ENCODE results near the gene FNDC8.
"Not testable (repeated sequence)": the region's sequence is repeated elsewhere in the genome, so short reads cannot be mapped to it uniquely, and the experiment has no call there.

FNDC8 gene

GRCh38 chr17:35121315-35121714 is at the start of gene FNDC8:
FNDC8 (plus strand) TSS chr17:35121615; CDS start chr17:35121694, 79 bp downstream.
- in situ Hi-C loops (cut with HindIII; ENCODE audit: low sequenced_read_pairs), result loop anchor here (10.0 kb wide), 1 partner anchor 577 kb away; no protein-coding TSS in a partner anchor

GRCh38 chr17:35073183-35073790 is 48.1 kb upstream of the FNDC8 start:
- in situ Hi-C loops (cut with HindIII; ENCODE audit: low sequenced_read_pairs), result no loop called here

DNA sequence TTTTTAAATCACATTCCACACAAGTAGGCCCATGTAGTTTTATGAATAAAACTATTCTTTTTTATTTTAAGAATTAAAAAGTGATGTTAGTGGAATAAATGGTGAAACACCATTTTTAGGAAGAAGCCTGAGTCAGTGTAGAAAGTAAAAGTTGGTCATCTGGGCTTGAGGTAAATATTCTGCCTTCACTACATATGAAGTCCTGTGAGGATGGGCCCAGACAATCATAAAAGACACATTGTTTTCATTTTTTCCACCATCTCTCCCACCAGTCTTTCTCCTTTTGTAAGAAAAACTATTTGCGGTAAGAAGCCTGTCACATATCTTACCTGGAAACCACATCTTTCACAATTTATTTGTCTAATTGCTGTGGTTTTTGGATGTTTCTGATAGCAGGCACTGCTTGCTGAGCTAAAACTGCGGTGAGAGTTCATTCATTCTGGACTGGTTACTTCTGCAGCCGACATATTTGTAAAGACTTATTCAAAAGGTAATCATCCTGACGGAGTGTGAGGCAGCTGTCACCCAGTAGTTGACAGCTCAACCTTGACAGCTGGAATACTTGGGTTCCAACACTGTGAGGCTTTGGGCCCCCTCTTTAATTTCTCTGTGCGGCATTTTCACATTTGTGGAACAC is 47.3 kb upstream of the FNDC8 start:
- in situ Hi-C loops (cut with HindIII; ENCODE audit: low sequenced_read_pairs), result no loop called here

GRCh38 chr17:35074711-35075707 is 46.4 kb upstream of the FNDC8 start:
- in situ Hi-C loops (cut with HindIII; ENCODE audit: low sequenced_read_pairs), result no loop called here

DNA sequence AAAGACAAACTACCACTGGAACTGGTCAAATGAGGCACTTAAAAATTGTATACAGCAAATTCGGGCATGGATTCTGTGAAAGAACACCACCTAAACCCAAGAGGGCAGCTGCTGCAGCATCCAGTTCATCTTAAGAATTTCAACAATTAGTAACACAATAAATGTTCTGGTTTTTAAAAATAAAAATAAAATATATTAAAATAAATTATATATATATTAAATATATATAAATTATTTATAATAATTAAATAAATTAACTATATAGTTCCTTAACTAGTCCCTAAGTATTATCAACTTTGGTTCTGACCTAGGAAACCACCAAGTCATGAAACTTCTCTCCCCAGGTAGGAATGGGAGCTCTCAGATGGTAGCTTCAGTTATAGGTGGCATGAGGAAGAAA is 44.5 kb upstream of the FNDC8 start:
- in situ Hi-C loops (cut with HindIII; ENCODE audit: low sequenced_read_pairs), result no loop called here

DNA sequence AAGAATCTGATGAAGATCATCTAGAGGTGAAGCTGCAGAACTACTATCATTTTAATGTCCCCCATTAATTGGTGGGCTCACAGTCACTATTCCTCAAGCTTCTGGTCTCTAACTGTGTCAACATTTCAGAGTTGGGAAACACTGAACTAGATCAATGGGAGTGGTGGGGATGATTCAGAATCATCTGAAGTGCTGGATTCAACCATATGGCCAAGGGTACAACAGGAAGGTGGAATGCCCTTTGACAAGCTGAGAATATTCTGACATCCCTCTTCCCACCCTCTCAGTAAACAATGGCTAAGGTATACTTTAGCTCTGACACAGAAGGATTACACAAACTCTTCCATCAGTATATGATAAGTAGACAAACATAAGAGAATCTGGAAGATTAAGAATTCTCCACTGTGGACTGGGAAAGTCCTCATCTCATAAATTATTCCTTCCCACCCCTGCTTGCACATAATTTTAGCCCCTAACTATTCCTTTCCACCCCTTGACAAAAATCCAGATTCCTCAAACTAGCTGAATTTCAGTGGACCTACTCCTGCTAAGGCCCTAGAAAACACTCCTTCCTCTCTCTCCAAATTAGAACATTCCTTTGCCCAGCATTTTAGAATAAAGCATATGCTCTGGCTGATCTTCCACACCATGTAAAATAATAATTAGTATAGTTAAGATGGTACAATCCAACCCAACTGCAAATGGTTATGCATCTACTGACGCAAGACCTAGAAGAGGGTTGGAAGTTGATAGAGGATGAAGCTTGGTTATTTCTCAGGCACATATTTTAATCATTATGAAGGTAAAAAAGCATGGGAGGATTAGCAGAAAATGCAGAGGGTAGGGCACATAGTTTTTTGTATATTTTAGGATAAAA is 41.6 kb upstream of the FNDC8 start:
- in situ Hi-C loops (cut with HindIII; ENCODE audit: low sequenced_read_pairs), result no loop called here

DNA sequence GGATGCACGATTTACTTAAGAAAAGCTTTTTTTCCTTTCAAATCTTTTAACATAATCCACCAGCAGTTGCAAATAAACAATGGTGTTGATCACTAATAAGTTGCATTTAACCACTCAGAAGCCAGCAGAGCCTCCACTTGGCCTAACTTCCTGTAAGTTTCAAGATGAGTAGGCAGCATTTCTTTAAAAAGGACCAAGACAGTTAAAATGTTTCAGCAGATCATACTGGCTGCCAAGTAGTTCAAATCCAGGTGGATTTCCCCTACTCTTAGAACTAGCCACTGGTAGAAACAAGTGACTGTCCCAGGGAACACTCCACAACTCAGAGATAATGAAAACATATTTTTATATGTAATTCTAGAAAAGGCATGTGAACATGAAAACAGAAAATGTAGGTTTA is 40.9 kb upstream of the FNDC8 start:
- in situ Hi-C loops (cut with HindIII; ENCODE audit: low sequenced_read_pairs), result no loop called here

DNA sequence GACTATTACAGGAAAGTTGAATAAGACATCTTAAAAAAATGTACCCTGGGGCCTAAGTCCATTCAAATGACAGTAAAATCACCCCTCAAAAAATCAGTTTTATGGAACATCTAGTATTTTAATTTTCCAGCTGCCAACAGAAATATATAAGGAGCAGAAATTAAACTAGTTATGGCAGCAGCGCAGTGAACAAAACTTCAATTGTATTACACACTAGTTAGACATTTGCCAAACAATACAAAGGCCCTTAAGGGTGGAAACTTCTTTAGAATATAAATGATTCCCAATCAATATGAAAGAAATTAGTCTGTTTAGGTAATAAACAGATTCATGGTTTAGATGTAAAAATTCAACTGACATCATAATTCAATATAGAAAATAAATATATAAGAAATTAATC is 39.8 kb upstream of the FNDC8 start:
- in situ Hi-C loops (cut with HindIII; ENCODE audit: low sequenced_read_pairs), result no loop called here

DNA sequence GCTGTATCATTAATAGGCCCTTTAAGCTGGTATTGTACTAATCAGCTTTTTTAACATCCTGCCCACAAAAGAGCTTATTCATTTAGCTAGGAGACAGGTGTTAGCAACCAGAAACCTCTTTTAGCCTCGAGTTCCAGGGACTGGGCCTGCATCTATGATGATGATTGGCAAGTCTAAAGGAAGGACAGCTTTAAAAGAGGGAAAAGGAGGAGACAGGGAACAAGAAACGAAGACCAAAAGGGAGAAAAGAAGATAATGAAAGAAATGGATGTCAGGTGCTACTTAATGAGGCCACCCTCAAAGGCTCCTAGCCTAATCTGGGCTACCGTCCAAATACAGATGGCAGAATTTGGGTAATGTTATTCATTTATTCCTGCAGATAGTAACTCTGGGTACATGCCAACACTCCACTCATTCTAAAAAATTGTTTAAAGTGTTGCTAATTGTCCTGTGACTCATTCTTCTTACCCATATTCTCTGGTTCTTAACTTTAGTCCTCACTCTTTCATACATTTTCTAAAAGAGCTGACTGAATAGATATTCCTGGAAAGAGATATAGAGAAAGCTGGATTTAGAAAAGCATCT is 39.2 kb upstream of the FNDC8 start:
- in situ Hi-C loops (cut with HindIII; ENCODE audit: low sequenced_read_pairs), result no loop called here

GRCh38 chr17:35083071-35083470 is 38.3 kb upstream of the FNDC8 start:
- in situ Hi-C loops (cut with HindIII; ENCODE audit: low sequenced_read_pairs), result no loop called here

- in situ Hi-C loops (cut with HindIII; ENCODE audit: low sequenced_read_pairs), result no loop called here
These were observed 36.4 kb upstream of the FNDC8 start for GRCh38 chr17:35084987-35085386.

GRCh38 chr17:35086164-35086563 is 35.3 kb upstream of the FNDC8 start:
- in situ Hi-C loops (cut with HindIII; ENCODE audit: low sequenced_read_pairs), result no loop called here

GRCh38 chr17:35086931-35087573 is 34.4 kb upstream of the FNDC8 start:
- in situ Hi-C loops (cut with HindIII; ENCODE audit: low sequenced_read_pairs), result no loop called here

GRCh38 chr17:35087731-35088355 is 33.6 kb upstream of the FNDC8 start:
- in situ Hi-C loops (cut with HindIII; ENCODE audit: low sequenced_read_pairs), result no loop called here

DNA sequence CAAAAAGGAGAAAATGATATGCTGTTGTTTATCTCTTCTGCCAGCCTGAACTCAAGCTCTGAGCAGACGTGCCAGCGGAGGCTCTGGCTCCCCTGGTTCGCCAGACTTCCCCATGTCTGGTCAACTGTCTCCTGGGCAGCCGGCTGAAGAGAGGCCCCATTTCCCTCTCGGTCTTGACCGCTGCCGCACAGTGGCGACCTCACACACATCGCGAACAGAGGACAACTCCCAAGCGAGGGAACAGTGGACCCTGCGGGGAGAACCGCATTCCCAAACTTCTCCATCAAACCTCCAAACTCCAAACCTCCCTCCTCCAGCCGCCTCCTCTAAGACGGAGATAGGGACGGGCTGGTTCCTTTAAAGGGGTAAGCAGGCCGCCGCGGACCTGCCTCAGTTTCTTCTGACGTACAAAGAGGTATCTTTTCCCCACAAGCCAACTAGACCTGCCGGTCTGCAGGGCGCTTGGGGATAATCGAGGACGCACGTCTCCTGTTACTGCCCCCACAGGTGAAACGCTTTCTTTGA is 33.0 kb upstream of the FNDC8 start:
- in situ Hi-C loops (cut with HindIII; ENCODE audit: low sequenced_read_pairs), result no loop called here

- in situ Hi-C loops (cut with HindIII; ENCODE audit: low sequenced_read_pairs), result no loop called here
These were observed 32.4 kb upstream of the FNDC8 start for GRCh38 chr17:35088881-35089585.

DNA sequence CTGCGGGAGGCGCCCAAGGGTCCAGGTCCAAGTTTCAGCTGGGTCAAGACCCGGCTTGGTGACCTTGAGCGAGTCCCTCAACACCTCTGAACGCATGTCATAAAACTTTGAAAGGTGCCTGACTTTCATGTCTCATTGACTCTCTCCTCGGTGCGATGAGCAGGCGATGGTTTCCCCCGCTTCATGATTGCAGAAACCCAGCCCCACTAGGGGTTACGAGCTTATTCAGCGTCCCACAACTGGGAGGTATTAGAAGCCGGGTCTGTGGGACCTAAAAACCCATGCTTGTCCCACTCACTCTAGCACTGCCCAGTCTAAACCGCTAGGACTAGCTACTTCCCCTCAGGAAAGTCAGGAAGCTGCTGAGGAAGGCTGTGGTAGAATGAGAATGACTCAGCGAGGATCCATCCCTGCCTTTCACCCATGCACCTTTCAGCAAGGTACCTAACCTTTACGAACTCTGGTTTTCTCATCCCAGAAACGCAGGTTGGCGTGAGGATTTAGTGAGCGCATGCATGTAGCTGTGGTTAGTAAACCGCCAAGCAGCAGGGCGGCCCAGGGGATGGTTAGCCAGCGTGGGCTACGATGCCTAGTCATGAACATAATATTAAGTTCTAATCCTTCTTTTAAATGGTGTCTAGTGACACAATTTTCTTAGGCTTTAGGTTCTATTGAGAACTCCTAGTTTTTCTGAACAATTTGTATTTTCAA is 31.7 kb upstream of the FNDC8 start:
- in situ Hi-C loops (cut with HindIII; ENCODE audit: low sequenced_read_pairs), result no loop called here

DNA sequence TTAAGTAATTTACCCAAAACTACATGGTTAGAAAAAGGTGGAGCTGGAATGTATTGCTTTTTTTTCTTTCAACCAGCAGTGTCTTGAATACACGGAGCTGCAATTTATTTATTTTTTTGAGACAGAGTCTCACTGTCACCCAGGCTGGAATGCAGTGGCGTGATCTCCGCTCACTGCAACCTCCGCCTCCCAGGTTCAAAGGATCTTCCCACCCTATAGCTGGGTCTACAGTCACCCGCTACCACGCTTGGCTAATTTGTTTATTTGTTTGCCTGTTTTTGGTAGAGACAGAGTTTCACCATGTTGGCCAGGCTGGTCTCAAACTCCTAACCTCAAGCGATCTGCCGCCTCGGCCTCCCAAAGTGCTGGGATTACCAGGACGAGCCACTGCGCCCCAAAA is 30.7 kb upstream of the FNDC8 start:
- in situ Hi-C loops (cut with HindIII; ENCODE audit: low sequenced_read_pairs), result not testable (repeated sequence)

Data from endothelial cell of hepatic sinusoid (primary cell).